HepG2 (cell line): ENCODE measurements around the gene C20orf204. TPM values are rescaled to one million over a fixed set of nuclear protein-coding genes. Genes with fewer than 3 reads are reported as not detected.

Experiments used
- ATAC-seq: fragments of 200-7000 bp; cut with Tn5 transposase; 3 replicates; pipeline ENCODE4 v1.9.1; 2020; ENCODE audit warnings: mild to moderate bottlenecking, moderate library complexity
- BruUV-seq: library from RNA; stranded (reverse); fragments of 400-500 nt; replicated peaks from 2 replicates; lab custom pipeline; 2021; lab: Mats Ljungman, UMichigan
- CTCF ChIA-PET: fragments of 300-600 bp; formaldehyde crosslinking; extraction: SDS; loops from one replicate; lab custom pipeline; 2021; ENCODE audit warnings: low total read pairs, inconsistent platforms, low intra/inter-chr PET ratio; lab: Yijun Ruan, JAX
- POLR2A ChIA-PET: fragments of 350-600 bp; sonication (Branson Sonifier 250); formaldehyde crosslinking; loops from one replicate; lab custom pipeline; 2020; ENCODE audit warnings: antibody characterized with exemption, inconsistent platforms; lab: Yijun Ruan, JAX
- DNase-seq: peaks from one replicate; pipeline ENCODE4 v3.0.0-alpha.2; 2015; ENCODE audit warnings: low spot score
- FAIRE-seq: peaks from 3 replicates; lab custom pipeline; 2011; peaks lifted over from hg19 to GRCh38; lab: Jason Lieb, UNC
- H2AFZ ChIP-seq: one replicate; pipeline ENCODE4 v1.6.1; 2011; ENCODE audit warnings: low read length, inconsistent platforms
- H3K27ac ChIP-seq: fragments of 300-600 bp; 3 replicates; pipeline ENCODE4 v1.8.0; 2011; ENCODE audit warnings: mixed run types, mild to moderate bottlenecking, mixed read lengths, low read length, inconsistent platforms; ENCODE audit not compliant: insufficient read depth; ENCODE audit errors: extremely low read length
- H3K27me3 ChIP-seq, 2 experiments: fragments of 200-600 bp in 1 of 2; 2 replicates in 1 of 2; 3 replicates in 1 of 2; pipeline versions ENCODE4 v1.6.0 to v1.8.0; 2011; ENCODE audit warnings: low read length in 2 of 2, mild to moderate bottlenecking in 2 of 2, moderate library complexity in 2 of 2, inconsistent platforms in 1 of 2; ENCODE audit not compliant: insufficient read depth in 2 of 2, control insufficient read depth in 1 of 2
- H3K36me3 ChIP-seq, 2 experiments: fragments of 200-600 bp in 1 of 2; replicated peaks in 1 of 2; 2 replicates in 1 of 2; 3 replicates in 1 of 2; pipeline versions ENCODE4 v1.5.1 to v1.8.0; 2011; ENCODE audit warnings: low read length in 2 of 2, inconsistent platforms in 1 of 2; ENCODE audit not compliant: insufficient read depth in 2 of 2, control insufficient read depth in 1 of 2
- H3K4me1 ChIP-seq: 2 replicates; pipeline ENCODE4 v1.5.1; 2012; ENCODE audit warnings: low read length, inconsistent platforms; ENCODE audit not compliant: insufficient read depth
- H3K4me2 ChIP-seq: 2 replicates; pipeline ENCODE4 v1.6.0; 2011; ENCODE audit warnings: low read depth, low read length, inconsistent platforms
- H3K4me3 ChIP-seq, 3 experiments: fragments of 200-600 bp in 1 of 3; sonication (generic), shearing (Covaris generic) in 1 of 3; replicated peaks in 1 of 3; 2 replicates each; pipeline ENCODE4 v1.5.1; 2011 to 2016; ENCODE audit warnings: low read length in 3 of 3, inconsistent platforms in 2 of 3, low read depth in 2 of 3, mild to moderate bottlenecking in 2 of 3, control low read depth in 1 of 3, mixed read lengths in 1 of 3; ENCODE audit not compliant: insufficient read depth in 1 of 3
- H3K79me2 ChIP-seq: one replicate; pipeline ENCODE4 v1.6.1; 2011; ENCODE audit warnings: low read length, inconsistent platforms; ENCODE audit not compliant: insufficient read depth
- H3K9ac ChIP-seq: 2 replicates; pipeline ENCODE4 v1.6.0; 2011; ENCODE audit warnings: mild to moderate bottlenecking, low read depth, low read length, inconsistent platforms; ENCODE audit not compliant: insufficient read depth
- H3K9me3 ChIP-seq: 2 replicates; pipeline ENCODE4 v1.5.1; 2012; ENCODE audit warnings: mild to moderate bottlenecking, low read length
- H4K20me1 ChIP-seq: 2 replicates; pipeline ENCODE4 v1.6.0; 2011; ENCODE audit warnings: inconsistent platforms, mild to moderate bottlenecking, low read length, moderate library complexity; ENCODE audit not compliant: insufficient read depth
- CEBPB ChIP-seq: IDR thresholded peaks from 2 replicates; pipeline ENCODE4 v1.6.1; 2011; ENCODE audit warnings: low read depth, low read length, improper control_type of control experiment, borderline replicate concordance
- IKZF5 ChIP-seq: IDR thresholded peaks from 2 replicates; pipeline ENCODE4 v1.6.1; 2018; ENCODE audit warnings: missing genetic modification reagents, mild to moderate bottlenecking, missing compliant biosample characterization
- MAZ ChIP-seq, 2 experiments: sonication (generic) in 1 of 2; formaldehyde crosslinking in 1 of 2; IDR thresholded peaks; 2 replicates each; pipeline versions ENCODE4 v1.5.0 to v1.6.1; 2012 to 2020; ENCODE audit warnings: low read depth in 2 of 2, mild to moderate bottlenecking in 2 of 2, borderline replicate concordance in 1 of 2, improper control_type of control experiment in 1 of 2, low read length in 1 of 2, missing genetic modification reagents in 1 of 2, moderate library complexity in 1 of 2
- NAIF1 ChIP-seq: sonication (generic); formaldehyde crosslinking; IDR thresholded peaks from 2 replicates; pipeline ENCODE4 v1.5.0; 2020; ENCODE audit warnings: mild to moderate bottlenecking, missing genetic modification reagents, borderline replicate concordance
- NONO ChIP-seq, 2 experiments: fragments of 450-650 bp in 1 of 2; sonication (generic) in 1 of 2; formaldehyde crosslinking in 1 of 2; IDR thresholded peaks in 1 of 2; conservative IDR thresholded peaks in 1 of 2; 2 replicates each; pipeline versions ENCODE4 v1.6.1 to v1.8.0; 2017 to 2022; ENCODE audit warnings: mild to moderate bottlenecking in 1 of 2, missing genetic modification reagents in 1 of 2, moderate library complexity in 1 of 2
- PCBP1 ChIP-seq: fragments of 200-400 bp; formaldehyde crosslinking; IDR thresholded peaks from 2 replicates; pipeline ENCODE4 v1.6.1; 2017; ENCODE audit warnings: mild to moderate bottlenecking, low read depth, low read length, borderline replicate concordance
- POLR2AphosphoS5 ChIP-seq: IDR thresholded peaks from 2 replicates; pipeline ENCODE4 v1.6.1; 2012; ENCODE audit warnings: low read depth, low read length
- RAD51 ChIP-seq: fragments of 450-650 bp; IDR thresholded peaks from 2 replicates; pipeline ENCODE4 v1.6.1; 2016; ENCODE audit warnings: borderline replicate concordance
- SALL2 ChIP-seq: sonication (generic); formaldehyde crosslinking; IDR thresholded peaks from 2 replicates; pipeline ENCODE4 v1.8.1; 2023; ENCODE audit warnings: mild to moderate bottlenecking, missing genetic modification reagents, inconsistent platforms
- SAP130 ChIP-seq: IDR thresholded peaks from 2 replicates; pipeline ENCODE4 v1.6.1; 2016; ENCODE audit warnings: low read depth
- YEATS4 ChIP-seq: sonication (generic); formaldehyde crosslinking; IDR thresholded peaks from 2 replicates; pipeline ENCODE4 v1.4.0; 2020; ENCODE audit warnings: missing genetic modification reagents, borderline replicate concordance
- ZNF407 ChIP-seq: sonication (generic); formaldehyde crosslinking; IDR thresholded peaks from one replicate; pipeline ENCODE4 v1.5.1; 2020; ENCODE audit warnings: mild to moderate bottlenecking, missing genetic modification reagents; ENCODE audit errors: not compliant biosample characterization
- ZNF460 ChIP-seq: sonication (generic); formaldehyde crosslinking; IDR thresholded peaks from 2 replicates; pipeline ENCODE4 v1.5.1; 2020; ENCODE audit warnings: missing genetic modification reagents, mild to moderate bottlenecking, borderline replicate concordance
- ZNF678 ChIP-seq: sonication (generic); formaldehyde crosslinking; IDR thresholded peaks from 2 replicates; pipeline ENCODE4 v1.4.0; 2020; ENCODE audit warnings: mild to moderate bottlenecking, missing genetic modification reagents
- WGBS: methylation state at CpG from one replicate; pipeline ENCODE4 v1.1.6; 2017; ENCODE audit warnings: low lambda C conversion rate; 5-methylcytosine and 5-hydroxymethylcytosine counted together
- in situ Hi-C: cut with HindIII; loops from 2 replicates; pipeline ENCODE4 v1.10.0; 2017; ENCODE audit warnings: low pct_unique_long_range_greater_than_20kb; ENCODE audit not compliant: extremely low pct_ligation_motif_present
- intact Hi-C: fragments of 100-400 bp; cut with micrococcal nuclease; formaldehyde crosslinking; loops from one replicate; pipeline ENCODE4 v1.10.0; 2022; ENCODE audit not compliant: unreplicated experiment
- polyA plus RNA-seq, 8 experiments: library from polyadenylated mRNA; depleted of rRNA in 3 of 8; stranded (reverse) in 7 of 8; unstranded in 1 of 8; fragments of >200 nt; fragmentation: Illumina TruSeq in 4 of 8; extraction: Trizol in 4 of 8; gene quantifications; 2 replicates each; pipeline versions ENCODE4 v1.2.1 to v1.2.3, GENCODE V29; 2011 to 2016; ENCODE audit warnings: low read depth in 4 of 8, missing spikeins in 1 of 8, mixed read lengths in 1 of 8; ENCODE audit not compliant: insufficient read depth in 1 of 8
- total RNA-seq, 5 experiments: library from RNA; depleted of rRNA; stranded (reverse); fragments of >200 nt; fragmentation: Illumina TruSeq; extraction: Trizol; gene quantifications; 2 replicates each; pipeline ENCODE4 v1.2.3, GENCODE V29; 2016; ENCODE audit warnings: low read depth in 1 of 5

C20orf204 gene
- total and polyA plus RNA-seq, 2 of the 13 experiments (the other 11 are each of a cell fraction or from before 2014, with no cell fraction given): 22.1 to 80.0 TPM

GRCh38 chr20:64083378-64083803, 47.4 kb downstream of the C20orf204 start:
- ChIA-PET POLR2A (interaction anchor here (0.7 to 2.2 kb wide), 10 partner anchors 8 to 225 kb away, joined by 3 to 8 read pairs (median 3); partner anchors contain the start of genes PRPF6, TCEA2 and UCKL1), CTCF (interaction anchor here (2.3 kb wide), 1 partner anchor 37 kb away, joined by 14 read pairs; no protein-coding TSS in a partner anchor)
- WGBS: 7% methylated on average over 46 of the region's 52 CpGs
- H3K27ac ChIP-seq: no peak overlapping the region
- H3K4me2 ChIP-seq: peak overlapping the region; percentile 87
- no peak for FAIRE-seq
- intact Hi-C loops: loop anchor here (1.0 kb wide), 1 partner anchor 37 kb away; no protein-coding TSS in a partner anchor
- H3K79me2 ChIP-seq: no peaks in the 10 kb centered on the region
- DNase-seq: peak; percentile 67
- H3K4me1 ChIP-seq: peaks cover 56% of the 10 kb centered on the region
- ATAC-seq: peak; percentile 62
- BruUV-seq: no TSS peak
- in situ Hi-C loops: loop anchor here (5.0 kb wide), 1 partner anchor 34 kb away; no protein-coding TSS in a partner anchor
- H3K36me3 ChIP-seq: no peaks in the 10 kb centered on the region
- peak overlapping the region; percentile 48 to 77 (median 58); a peak in 5 of 6 replicates for H3K4me3 ChIP-seq
- H3K27me3 ChIP-seq: peaks cover 14 to 48% of the 10 kb centered on the region in 2 experiments
- no peaks in the 10 kb centered on the region for H3K9me3 ChIP-seq
- no peak overlapping the region for H2AFZ ChIP-seq
- H4K20me1 ChIP-seq: peaks cover 9% of the 10 kb centered on the region; the same call in 1 of the 2 replicates
- H3K9ac ChIP-seq: no peak overlapping the region
- TF ChIP-seq ZNF460 (CRISPR knock-in tag) (no peak), SAP130 (CRISPR knock-in tag) (peak; percentile 35; the same call in 1 of the 2 replicates), ZNF678 (no peak), NAIF1 (CRISPR knock-in tag) (no peak), YEATS4 (CRISPR knock-in tag) (0 out of 2 replicates have a peak, but pooled peaks have one; percentile 21), NONO (IDR thresholded peaks at IDR 0.05) (no peak), NONO (CRISPR knock-in tag; conservative IDR thresholded peaks at IDR 0.05) (no peak; the same call in 1 of the 2 replicates), IKZF5 (CRISPR knock-in tag) (no peak), PCBP1 (peak; percentile 84), SALL2 (CRISPR knock-in tag) (peak; percentile 87), POLR2AphosphoS5 (no peak), ZNF407 (CRISPR knock-in tag) (no peak), MAZ (IDR thresholded peaks at IDR 0.05; ENCODE audit: borderline replicate concordance, low read depth, low read length) (no peak), MAZ (CRISPR knock-in tag; IDR thresholded peaks at IDR 0.05; ENCODE audit: low read depth) (peak; percentile 38; the same call in 1 of the 2 replicates), RAD51 (no peak), CEBPB (no peak)
